RWPE2 (cell line): ENCODE measurements around the gene GDAP2.

Experiments used
- ATAC-seq: fragments of 200-7000 bp; cut with Tn5 transposase; 3 replicates; pipeline ENCODE4 v1.9.1; 2021; ENCODE audit warnings: low read depth
- DNase-seq: peaks from one replicate; pipeline ENCODE4 v3.0.0-alpha.2; 2020; ENCODE audit warnings: low spot score
- H3K27ac ChIP-seq: fragments of 450-650 bp; 2 replicates; pipeline ENCODE4 v1.5.1; 2017; ENCODE audit warnings: mild to moderate bottlenecking; ENCODE audit not compliant: poor library complexity, severe bottlenecking
- H3K27me3 ChIP-seq: fragments of 250-450 bp; sonication (Bioruptor Pico); 2 replicates; pipeline ENCODE4 v1.5.1; 2021; ENCODE audit warnings: mild to moderate bottlenecking, moderate library complexity; ENCODE audit not compliant: insufficient read depth, poor library complexity, severe bottlenecking
- H3K36me3 ChIP-seq: fragments of 250-450 bp; sonication (Bioruptor Pico); 2 replicates; pipeline ENCODE4 v1.5.1; 2020; ENCODE audit warnings: low read depth, mild to moderate bottlenecking, moderate library complexity
- H3K4me1 ChIP-seq: fragments of 250-450 bp; sonication (Bioruptor Pico); 2 replicates; pipeline ENCODE4 v1.5.1; 2021; ENCODE audit warnings: mild to moderate bottlenecking, moderate library complexity; ENCODE audit not compliant: insufficient read depth, poor library complexity, severe bottlenecking
- H3K4me3 ChIP-seq: fragments of 250-450 bp; sonication (Bioruptor Pico); 2 replicates; pipeline ENCODE4 v1.5.1; 2021; ENCODE audit warnings: mild to moderate bottlenecking, moderate library complexity; ENCODE audit not compliant: severe bottlenecking
- H3K9me3 ChIP-seq: fragments of 250-450 bp; sonication (Bioruptor Pico); 2 replicates; pipeline ENCODE4 v1.5.1; 2021; ENCODE audit warnings: mild to moderate bottlenecking, moderate library complexity; ENCODE audit not compliant: severe bottlenecking
- TF ChIP-seq, protein P1 (sequence below): fragments of 450-650 bp; IDR thresholded peaks from one replicate; pipeline ENCODE4 v1.5.1; 2017; ENCODE audit warnings: mild to moderate bottlenecking, moderate library complexity; ENCODE audit not compliant: poor library complexity, severe bottlenecking

Gene GDAP2

DNA sequence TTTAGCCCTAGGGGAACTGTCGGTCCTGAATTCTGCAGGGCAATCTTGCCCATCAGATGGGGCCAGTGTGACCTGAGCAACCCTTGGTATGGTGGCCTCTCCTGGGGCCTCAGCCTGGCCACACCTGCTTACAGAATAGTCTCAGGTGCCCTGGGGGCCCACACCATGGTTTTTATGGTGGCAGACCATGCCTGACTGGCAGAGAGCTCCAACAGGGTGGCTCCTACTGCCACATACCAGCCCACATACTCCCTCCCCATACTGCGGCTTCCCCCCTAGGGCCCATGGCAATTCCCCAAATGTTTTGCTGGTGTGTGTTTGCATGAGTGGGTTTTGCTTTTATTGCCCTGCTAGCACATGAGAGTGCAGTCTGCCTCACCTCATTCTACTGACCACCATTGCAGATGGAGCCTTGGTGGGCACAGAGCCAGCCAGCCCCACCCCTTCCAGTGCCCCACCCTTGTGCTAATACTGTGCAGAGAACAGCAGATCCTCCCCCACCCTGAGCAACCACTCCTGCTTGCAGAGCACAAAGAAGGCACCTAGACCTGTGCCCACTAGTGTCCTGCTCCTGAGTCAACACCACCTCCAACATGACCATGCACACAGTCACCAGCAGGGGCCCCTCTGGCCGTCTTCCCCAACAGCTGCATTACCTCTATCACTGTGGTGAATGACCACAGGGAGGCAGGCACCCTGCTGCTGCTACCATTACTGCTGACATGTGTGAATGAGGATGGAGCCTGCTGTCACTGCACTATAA is 86.8 kb downstream of the GDAP2 start:
- Histone ChIP-seq H3K27ac (no peak overlapping the region), H3K36me3 (no peaks in the 10 kb centered on the region), H3K4me3 (no peak overlapping the region), H3K4me1 (peaks cover 18% of the 10 kb centered on the region), H3K9me3 (no peaks in the 10 kb centered on the region), H3K27me3 (no peaks in the 10 kb centered on the region)
- TF ChIP-seq, protein P1, sequence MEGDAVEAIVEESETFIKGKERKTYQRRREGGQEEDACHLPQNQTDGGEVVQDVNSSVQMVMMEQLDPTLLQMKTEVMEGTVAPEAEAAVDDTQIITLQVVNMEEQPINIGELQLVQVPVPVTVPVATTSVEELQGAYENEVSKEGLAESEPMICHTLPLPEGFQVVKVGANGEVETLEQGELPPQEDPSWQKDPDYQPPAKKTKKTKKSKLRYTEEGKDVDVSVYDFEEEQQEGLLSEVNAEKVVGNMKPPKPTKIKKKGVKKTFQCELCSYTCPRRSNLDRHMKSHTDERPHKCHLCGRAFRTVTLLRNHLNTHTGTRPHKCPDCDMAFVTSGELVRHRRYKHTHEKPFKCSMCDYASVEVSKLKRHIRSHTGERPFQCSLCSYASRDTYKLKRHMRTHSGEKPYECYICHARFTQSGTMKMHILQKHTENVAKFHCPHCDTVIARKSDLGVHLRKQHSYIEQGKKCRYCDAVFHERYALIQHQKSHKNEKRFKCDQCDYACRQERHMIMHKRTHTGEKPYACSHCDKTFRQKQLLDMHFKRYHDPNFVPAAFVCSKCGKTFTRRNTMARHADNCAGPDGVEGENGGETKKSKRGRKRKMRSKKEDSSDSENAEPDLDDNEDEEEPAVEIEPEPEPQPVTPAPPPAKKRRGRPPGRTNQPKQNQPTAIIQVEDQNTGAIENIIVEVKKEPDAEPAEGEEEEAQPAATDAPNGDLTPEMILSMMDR = no peak
- ATAC-seq (no peak), DNase-seq (no peak)

DNA sequence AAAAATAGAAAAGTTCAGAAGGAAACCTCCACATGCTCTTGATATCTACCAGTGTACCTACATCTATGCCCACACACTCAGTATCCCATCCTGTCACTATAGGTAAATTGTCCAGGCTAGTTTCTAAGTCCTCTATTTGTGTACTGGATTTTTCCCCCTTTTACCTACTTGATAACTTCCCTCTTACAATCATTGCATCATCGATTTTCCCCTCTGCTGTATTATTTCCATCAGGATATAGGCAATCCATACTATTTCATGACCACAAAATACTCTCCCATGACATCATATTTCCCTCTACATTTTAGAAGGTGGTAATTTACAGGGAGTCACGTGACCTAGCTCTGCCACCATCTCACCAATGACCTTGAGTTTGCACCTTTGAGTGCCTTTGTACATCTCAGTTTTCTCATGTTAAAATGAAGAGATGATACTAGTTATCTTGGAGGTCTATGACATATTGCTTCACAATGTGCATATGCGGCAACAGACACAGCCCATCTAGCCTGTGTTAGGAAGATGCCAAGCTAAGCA is 88.2 kb downstream of the GDAP2 start:
- H3K9me3 ChIP-seq = no peaks in the 10 kb centered on the region
- DNase-seq (no peak), ATAC-seq (no peak)
- no peak overlapping the region for H3K4me3 ChIP-seq
- no peaks in the 10 kb centered on the region for H3K27me3 ChIP-seq
- TF ChIP-seq, protein P1 = no peak
- peaks cover 18% of the 10 kb centered on the region for H3K4me1 ChIP-seq
- no peaks in the 10 kb centered on the region for H3K36me3 ChIP-seq
- H3K27ac ChIP-seq = no peak overlapping the region

DNA sequence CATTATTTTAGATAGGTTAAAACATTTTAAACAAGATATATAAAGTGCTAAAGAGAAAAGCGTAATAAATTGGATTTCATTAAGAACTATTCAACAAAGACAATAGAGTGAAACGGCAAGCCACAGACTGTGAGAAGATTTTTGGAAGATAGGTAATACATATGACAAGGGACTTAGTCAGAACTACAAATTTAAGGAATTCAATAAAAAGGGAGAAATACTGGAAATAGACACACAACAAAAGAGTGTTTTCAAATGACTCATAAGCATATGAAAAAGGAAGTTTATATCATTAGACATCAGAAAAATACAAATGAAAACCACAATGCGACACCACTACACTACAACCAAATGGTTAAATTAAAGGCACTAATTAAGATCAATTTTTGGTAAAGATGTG is 90.5 kb downstream of the GDAP2 start:
- TF ChIP-seq, protein P1 = no peak
- Histone ChIP-seq H3K4me3 (no peak overlapping the region), H3K9me3 (no peaks in the 10 kb centered on the region), H3K4me1 (peaks cover 17% of the 10 kb centered on the region), H3K27me3 (no peaks in the 10 kb centered on the region), H3K27ac (peak overlapping the region; percentile 40), H3K36me3 (no peaks in the 10 kb centered on the region)
- ATAC-seq = peak; percentile 89
- no peak for DNase-seq

DNA sequence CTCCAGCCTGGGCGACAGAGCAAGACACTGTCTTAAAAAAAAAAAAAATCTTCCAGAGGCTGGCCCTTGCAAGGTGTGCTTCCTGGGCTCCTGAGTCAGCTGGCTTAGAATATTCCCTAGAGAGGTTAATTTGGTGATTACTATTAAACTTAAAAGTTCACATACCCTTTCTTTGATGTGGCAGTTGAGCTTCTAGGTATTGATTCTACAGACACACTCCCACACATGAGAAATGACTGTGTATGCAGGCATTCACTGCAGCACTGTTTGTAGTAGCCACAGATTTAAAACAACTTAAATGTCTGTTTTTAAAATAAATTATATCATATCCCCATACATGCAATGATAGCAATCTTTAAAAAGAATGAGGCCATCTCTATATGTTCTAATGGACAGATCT is 93.4 kb downstream of the GDAP2 start:
- Histone ChIP-seq H3K27ac (no peak overlapping the region), H3K27me3 (no peaks in the 10 kb centered on the region), H3K36me3 (no peaks in the 10 kb centered on the region), H3K9me3 (no peaks in the 10 kb centered on the region), H3K4me3 (no peak overlapping the region), H3K4me1 (peaks cover 12% of the 10 kb centered on the region)
- no peak for ATAC-seq
- no peak for DNase-seq
- TF ChIP-seq, protein P1 = no peak

DNA sequence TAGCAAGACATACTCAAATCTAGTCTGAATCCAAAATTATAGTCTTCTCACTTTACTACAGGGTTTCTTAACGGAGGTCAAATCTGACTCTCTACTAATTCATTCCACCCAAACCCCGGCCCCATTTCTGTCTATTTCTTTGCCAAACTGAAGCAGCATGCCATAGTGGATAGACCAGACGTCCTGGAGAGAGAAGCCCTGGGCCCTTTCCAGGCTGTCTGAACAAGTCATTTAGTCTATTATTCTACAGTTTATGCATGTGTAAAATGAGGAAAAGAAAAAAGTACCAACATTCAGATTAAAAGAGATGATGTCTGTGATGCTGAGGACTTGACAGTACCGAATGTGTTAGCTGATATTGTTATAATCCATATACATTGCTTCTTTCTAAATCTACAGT is 95.0 kb downstream of the GDAP2 start:
- no peak overlapping the region for H3K27ac ChIP-seq
- H3K36me3 ChIP-seq = no peaks in the 10 kb centered on the region
- H3K4me3 ChIP-seq = no peak overlapping the region
- TF ChIP-seq, protein P1 = no peak
- no peak for ATAC-seq
- no peaks in the 10 kb centered on the region for H3K9me3 ChIP-seq
- no peak for DNase-seq
- peaks cover 12% of the 10 kb centered on the region for H3K4me1 ChIP-seq
- H3K27me3 ChIP-seq = no peaks in the 10 kb centered on the region
